SK-N-SH (cell line): ENCODE data around the gene ABL2. TPM values are rescaled to one million over a fixed set of nuclear protein-coding genes. Genes with fewer than 3 reads are reported as not detected.

Source experiments
- CTCF ChIA-PET: fragments of 300-600, 350-600 bp; formaldehyde crosslinking; extraction: SDS; loops from one replicate; lab custom pipeline; 2021; lab: Yijun Ruan, JAX
- POLR2A ChIA-PET: fragments of 350-600 bp; sonication (Branson Sonifier 250); formaldehyde crosslinking; extraction: SDS; loops from one replicate; lab custom pipeline; 2020; ENCODE audit warnings: antibody characterized with exemption, inconsistent platforms; lab: Yijun Ruan, JAX
- DNase-seq: peaks from one replicate; pipeline ENCODE4 v3.0.0; 2012
- H2AFZ ChIP-seq: fragments of 200-600 bp; sonication (generic); 2 replicates; pipeline ENCODE4 v1.8.1; 2016; ENCODE audit warnings: antibody characterized with exemption, mild to moderate bottlenecking, low read depth
- H3F3A ChIP-seq: fragments of 200-600 bp; sonication (generic); replicated peaks from 2 replicates; pipeline ENCODE3; 2016; ENCODE audit warnings: antibody characterized with exemption, mild to moderate bottlenecking; ENCODE audit not compliant: insufficient read depth
- H3K27ac ChIP-seq, 2 experiments: fragments of 200-500 bp in 1 of 2; fragments of 200-600 bp in 1 of 2; sonication (Bioruptor generic) in 1 of 2; sonication (generic), shearing (Covaris generic) in 1 of 2; 2 replicates each; pipeline versions ENCODE4 v1.5.1 to v1.6.1; 2014 to 2016; ENCODE audit warnings: low read depth in 2 of 2, inconsistent platforms in 1 of 2, low read length in 1 of 2, mild to moderate bottlenecking in 1 of 2, mixed read lengths in 1 of 2
- H3K27me3 ChIP-seq: fragments of 200-600 bp; sonication (generic), shearing (Covaris generic); 2 replicates; pipeline ENCODE4 v1.6.1; 2016; ENCODE audit warnings: mixed run types; ENCODE audit not compliant: insufficient read depth
- H3K36me3 ChIP-seq, 2 experiments: fragments of 200-500 bp in 1 of 2; fragments of 200-600 bp in 1 of 2; sonication (Bioruptor generic) in 1 of 2; sonication (generic) in 1 of 2; replicated peaks in 1 of 2; 2 replicates each; pipeline versions ENCODE3 to v1.5.1; 2014 to 2016; ENCODE audit warnings: low read length in 1 of 2, mild to moderate bottlenecking in 1 of 2; ENCODE audit not compliant: insufficient read depth in 2 of 2, control insufficient read depth in 1 of 2
- H3K4me1 ChIP-seq, 2 experiments: fragments of 200-500 bp in 1 of 2; fragments of 200-600 bp in 1 of 2; sonication (Bioruptor generic) in 1 of 2; sonication (generic), shearing (Covaris generic) in 1 of 2; 2 replicates each; pipeline versions ENCODE4 v1.5.1 to v1.6.1; 2014 to 2016; ENCODE audit warnings: low read depth in 1 of 2, low read length in 1 of 2, mixed run types in 1 of 2; ENCODE audit not compliant: insufficient read depth in 2 of 2, control insufficient read depth in 1 of 2
- H3K4me2 ChIP-seq: fragments of 200-600 bp; sonication (generic), shearing (Covaris generic); 2 replicates; pipeline ENCODE4 v1.6.1; 2017; ENCODE audit warnings: mixed run types
- H3K4me3 ChIP-seq, 2 experiments: fragments of 200-500 bp in 1 of 2; fragments of 200-600 bp in 1 of 2; sonication (Bioruptor generic) in 1 of 2; sonication (generic), shearing (Covaris generic) in 1 of 2; 2 replicates each; pipeline versions ENCODE4 v1.5.1 to v1.8.1; 2014 to 2016; ENCODE audit warnings: low read depth in 2 of 2, inconsistent platforms in 1 of 2, low read length in 1 of 2, mild to moderate bottlenecking in 1 of 2, mixed read lengths in 1 of 2, moderate library complexity in 1 of 2
- H3K79me2 ChIP-seq: fragments of 200-600 bp; sonication (generic); 2 replicates; pipeline ENCODE4 v1.8.1; 2017; ENCODE audit warnings: mild to moderate bottlenecking; ENCODE audit not compliant: insufficient read depth
- H3K9ac ChIP-seq: fragments of 200-600 bp; sonication (generic); 2 replicates; pipeline ENCODE4 v1.6.1; 2017; ENCODE audit warnings: mixed run types
- H3K9me2 ChIP-seq: fragments of 200-600 bp; sonication (generic); 2 replicates; pipeline ENCODE4 v1.6.1; 2017; ENCODE audit warnings: mixed run types
- H3K9me3 ChIP-seq: fragments of 200-600 bp; sonication (generic); 2 replicates; pipeline ENCODE4 v1.6.1; 2017; ENCODE audit warnings: mixed run types, mild to moderate bottlenecking, moderate library complexity
- H4K20me1 ChIP-seq: fragments of 200-600 bp; sonication (generic); 2 replicates; pipeline ENCODE4 v1.6.1; 2017; ENCODE audit warnings: mild to moderate bottlenecking, mixed run types; ENCODE audit not compliant: insufficient read depth
- ELF1 ChIP-seq: IDR thresholded peaks from 2 replicates; pipeline ENCODE4 v1.4.0; 2012
- EP300 ChIP-seq, 2 experiments: IDR thresholded peaks; 2 replicates each; pipeline versions ENCODE4 v1.4.0 to v1.6.1; 2012; ENCODE audit warnings: borderline replicate concordance in 1 of 2, low read depth in 1 of 2, low read length in 1 of 2
- FOSL2 ChIP-seq: IDR thresholded peaks from 2 replicates; pipeline ENCODE4 v1.4.0; 2012; ENCODE audit warnings: low read depth, mild to moderate bottlenecking, moderate library complexity, borderline replicate concordance
- FOXJ3 ChIP-seq: sonication (generic); formaldehyde crosslinking; IDR thresholded peaks from 2 replicates; pipeline ENCODE4 v1.5.1; 2020; ENCODE audit warnings: mild to moderate bottlenecking, missing genetic modification reagents
- FOXM1 ChIP-seq: IDR thresholded peaks from 2 replicates; pipeline ENCODE4 v1.4.0; 2012; ENCODE audit warnings: low read depth, mild to moderate bottlenecking
- GABPA ChIP-seq: IDR thresholded peaks from 2 replicates; pipeline ENCODE4 v1.4.0; 2012; ENCODE audit warnings: low read depth, mild to moderate bottlenecking
- GATA2 ChIP-seq: sonication (generic); formaldehyde crosslinking; IDR thresholded peaks from 2 replicates; pipeline ENCODE4 v1.5.0; 2020; ENCODE audit warnings: mild to moderate bottlenecking, missing genetic modification reagents
- MXI1 ChIP-seq: IDR thresholded peaks from 2 replicates; pipeline ENCODE4 v1.6.1; 2012; ENCODE audit warnings: mild to moderate bottlenecking, low read depth, low read length, improper control_type of control experiment
- NFIC ChIP-seq: IDR thresholded peaks from 2 replicates; pipeline ENCODE4 v1.4.0; 2012; ENCODE audit warnings: borderline replicate concordance
- POLR2AphosphoS5 ChIP-seq: IDR thresholded peaks from 2 replicates; pipeline ENCODE4 v1.6.1; 2012; ENCODE audit warnings: low read depth, low read length
- RFX5 ChIP-seq: IDR thresholded peaks from 2 replicates; pipeline ENCODE4 v1.6.1; 2012; ENCODE audit warnings: mild to moderate bottlenecking, improper control_type of control experiment, low read length
- RXRA ChIP-seq: IDR thresholded peaks from 2 replicates; pipeline ENCODE4 v1.4.0; 2012; ENCODE audit warnings: low read depth, mild to moderate bottlenecking, borderline replicate concordance
- SIN3A ChIP-seq: IDR thresholded peaks from 2 replicates; pipeline ENCODE4 v1.6.1; 2012; ENCODE audit warnings: low read depth, mild to moderate bottlenecking, low read length, moderate library complexity, borderline replicate concordance
- TAF1 ChIP-seq: IDR thresholded peaks from 2 replicates; pipeline ENCODE4 v1.6.1; 2012; ENCODE audit warnings: low read depth, mild to moderate bottlenecking, low read length, moderate library complexity, borderline replicate concordance
- TCF12 ChIP-seq: IDR thresholded peaks from 2 replicates; pipeline ENCODE4 v1.4.0; 2012
- WGBS: methylation state at CpG from one replicate; pipeline ENCODE4 v1.1.6; 2017; ENCODE audit warnings: low lambda C conversion rate; 5-methylcytosine and 5-hydroxymethylcytosine counted together
- polyA plus RNA-seq, 3 experiments: library from polyadenylated mRNA; depleted of rRNA; stranded (reverse); fragments of >200 nt; gene quantifications; 2 replicates each; pipeline ENCODE4 v1.2.3, GENCODE V29; 2012
- TF ChIP-seq, protein P1 (sequence below): IDR thresholded peaks from 2 replicates; pipeline ENCODE4 v1.6.1; 2012; ENCODE audit warnings: mild to moderate bottlenecking, low read depth, low read length, moderate library complexity
- TF ChIP-seq, protein P2 (sequence below): IDR thresholded peaks from 2 replicates; pipeline ENCODE4 v1.4.0; 2012; ENCODE audit warnings: low read depth
- TF ChIP-seq, protein P3 (sequence below): IDR thresholded peaks from 2 replicates; pipeline ENCODE4 v1.4.0; 2012; ENCODE audit warnings: low read depth, borderline replicate concordance
- TF ChIP-seq, protein P4 (sequence below): fragments of 150-350 bp; IDR thresholded peaks from 2 replicates; pipeline ENCODE4 v1.6.1; 2016; ENCODE audit warnings: mild to moderate bottlenecking, low read depth, low read length

ABL2 gene
- polyA plus RNA-seq, 1 of the 3 experiments (the other 2 are of a cell fraction) = 7.5 TPM

DNA sequence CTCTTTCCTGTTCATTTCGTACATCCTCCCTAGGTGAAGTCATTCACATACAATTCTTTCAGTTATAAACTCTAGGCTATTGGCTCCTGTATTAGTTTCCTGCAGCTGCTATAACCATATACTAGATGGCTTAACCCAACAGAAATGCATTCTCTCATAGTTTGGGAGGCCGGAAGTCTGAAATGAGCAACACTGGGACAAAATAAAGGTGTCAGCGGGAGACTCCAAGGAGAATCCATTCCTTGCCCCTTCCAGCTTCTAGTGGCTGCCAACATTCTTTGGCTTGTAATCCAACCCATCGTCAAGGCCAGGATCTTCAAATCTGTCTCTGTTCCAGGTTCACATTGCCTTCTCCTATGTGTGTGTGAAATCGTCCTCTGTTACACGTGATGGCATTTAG lies 76.3 kb downstream of the ABL2 start (continued):
- TF ChIP-seq GABPA = no peak
- TF ChIP-seq FOSL2 = no peak
- TF ChIP-seq FOXJ3 (CRISPR knock-in tag) = no peak
- TF ChIP-seq TAF1 = no peak
- TF ChIP-seq NFIC = no peak
- TF ChIP-seq, protein P1, sequence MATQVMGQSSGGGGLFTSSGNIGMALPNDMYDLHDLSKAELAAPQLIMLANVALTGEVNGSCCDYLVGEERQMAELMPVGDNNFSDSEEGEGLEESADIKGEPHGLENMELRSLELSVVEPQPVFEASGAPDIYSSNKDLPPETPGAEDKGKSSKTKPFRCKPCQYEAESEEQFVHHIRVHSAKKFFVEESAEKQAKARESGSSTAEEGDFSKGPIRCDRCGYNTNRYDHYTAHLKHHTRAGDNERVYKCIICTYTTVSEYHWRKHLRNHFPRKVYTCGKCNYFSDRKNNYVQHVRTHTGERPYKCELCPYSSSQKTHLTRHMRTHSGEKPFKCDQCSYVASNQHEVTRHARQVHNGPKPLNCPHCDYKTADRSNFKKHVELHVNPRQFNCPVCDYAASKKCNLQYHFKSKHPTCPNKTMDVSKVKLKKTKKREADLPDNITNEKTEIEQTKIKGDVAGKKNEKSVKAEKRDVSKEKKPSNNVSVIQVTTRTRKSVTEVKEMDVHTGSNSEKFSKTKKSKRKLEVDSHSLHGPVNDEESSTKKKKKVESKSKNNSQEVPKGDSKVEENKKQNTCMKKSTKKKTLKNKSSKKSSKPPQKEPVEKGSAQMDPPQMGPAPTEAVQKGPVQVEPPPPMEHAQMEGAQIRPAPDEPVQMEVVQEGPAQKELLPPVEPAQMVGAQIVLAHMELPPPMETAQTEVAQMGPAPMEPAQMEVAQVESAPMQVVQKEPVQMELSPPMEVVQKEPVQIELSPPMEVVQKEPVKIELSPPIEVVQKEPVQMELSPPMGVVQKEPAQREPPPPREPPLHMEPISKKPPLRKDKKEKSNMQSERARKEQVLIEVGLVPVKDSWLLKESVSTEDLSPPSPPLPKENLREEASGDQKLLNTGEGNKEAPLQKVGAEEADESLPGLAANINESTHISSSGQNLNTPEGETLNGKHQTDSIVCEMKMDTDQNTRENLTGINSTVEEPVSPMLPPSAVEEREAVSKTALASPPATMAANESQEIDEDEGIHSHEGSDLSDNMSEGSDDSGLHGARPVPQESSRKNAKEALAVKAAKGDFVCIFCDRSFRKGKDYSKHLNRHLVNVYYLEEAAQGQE = no peak
- TF ChIP-seq GATA2 (CRISPR knock-in tag) = no peak
- TF ChIP-seq FOXM1 = no peak
- TF ChIP-seq RFX5 = no peak
- TF ChIP-seq RXRA = no peak

DNA sequence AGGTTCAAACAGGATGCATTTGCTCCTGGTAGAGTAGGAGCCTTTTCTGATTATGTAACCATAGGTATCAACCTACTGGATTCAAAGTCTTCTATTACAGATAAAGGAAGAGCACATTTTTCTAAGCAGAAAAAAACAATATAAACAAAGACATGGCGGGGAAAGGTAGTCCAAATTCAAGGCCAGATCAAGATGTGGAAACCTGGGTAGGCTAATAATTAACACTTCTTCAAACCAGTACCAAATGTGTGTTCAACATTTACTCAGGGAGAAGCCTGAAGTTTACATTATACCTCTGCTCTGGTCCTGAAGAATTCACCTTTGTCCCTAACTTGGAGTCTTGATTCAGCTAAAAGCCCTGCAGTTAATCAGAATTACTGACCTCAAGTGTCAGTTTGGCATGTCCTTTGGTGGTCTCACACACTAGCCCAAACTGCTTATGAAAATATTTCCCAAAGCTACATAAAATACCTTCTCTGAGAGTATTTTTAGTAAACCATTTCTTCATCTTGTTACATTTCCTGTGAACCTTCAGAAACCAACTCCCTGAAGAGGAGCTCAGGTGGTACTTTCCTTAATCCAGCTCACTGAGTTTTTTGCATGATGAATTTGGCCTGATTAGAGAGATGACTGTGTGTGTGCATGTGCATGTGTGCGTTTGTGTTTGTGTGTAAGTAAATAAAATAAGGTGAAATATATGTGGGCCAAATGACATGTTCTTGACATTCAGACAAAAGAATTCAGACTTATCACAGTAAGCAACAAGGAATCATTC lies 77.4 kb downstream of the ABL2 start:
- ChIA-PET CTCF (interaction anchor here (1.2 kb wide), 1 partner anchor 31 kb away, joined by 3 read pairs; no protein-coding TSS in a partner anchor), POLR2A (no interaction called here)
- H3K79me2 ChIP-seq = peaks cover 74% of the 10 kb centered on the region; the same call in 1 of the 2 replicates
- no peak overlapping the region for H3K4me2 ChIP-seq
- no peaks in the 10 kb centered on the region for H3K27me3 ChIP-seq
- H3K9ac ChIP-seq = no peak overlapping the region
- no peak for TF ChIP-seq SIN3A
- no peak for DNase-seq
- no peaks in the 10 kb centered on the region for H3K9me3 ChIP-seq
- no peaks in the 10 kb centered on the region for H3K9me2 ChIP-seq
- no peaks in the 10 kb centered on the region; the same call in 1 of the 2 replicates for H4K20me1 ChIP-seq
- WGBS = 83% methylated on average over 2 of the region's 2 CpGs
- 0 out of 4 replicates have a peak overlapping the region, but pooled peaks of 1 of the 2 experiments have one; percentile 1 for H3K27ac ChIP-seq
- H3K36me3 ChIP-seq = peaks cover 0 to 21% of the 10 kb centered on the region in 2 experiments
- H3K4me1 ChIP-seq = peaks cover 0 to 3% of the 10 kb centered on the region in 2 experiments; a peak in 1 of 4 replicates
- peaks cover 6% of the 10 kb centered on the region for H3F3A ChIP-seq
- H2AFZ ChIP-seq = no peak overlapping the region
- H3K4me3 ChIP-seq = no peak overlapping the region

DNA sequence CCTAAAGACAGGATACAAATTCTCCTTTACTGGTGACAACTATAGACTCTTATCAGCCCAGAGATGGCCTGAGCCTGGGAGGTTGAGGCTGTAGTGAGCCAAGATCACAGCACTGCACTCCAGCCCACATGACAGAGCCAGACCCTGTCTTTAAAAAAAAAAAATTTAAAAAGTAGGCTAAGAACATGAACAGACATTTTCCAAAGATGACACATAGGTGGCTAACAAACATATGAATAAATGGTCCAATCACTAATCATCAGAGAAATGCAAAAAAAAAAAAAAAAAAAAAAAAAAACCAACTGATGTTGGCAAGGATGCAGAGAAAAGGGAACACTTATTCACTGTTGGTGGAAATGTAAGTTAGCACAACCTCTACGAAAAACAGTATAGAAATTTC lies 82.6 kb downstream of the ABL2 start:
- H3K9me3 ChIP-seq = no peaks in the 10 kb centered on the region
- peaks cover 0 to 17% of the 10 kb centered on the region in 2 experiments for H3K36me3 ChIP-seq
- H3K4me1 ChIP-seq = peaks cover 2 to 26% of the 10 kb centered on the region in 2 experiments; a peak in 2 of 4 replicates
- ChIA-PET CTCF (interaction anchor here (1.3 kb wide), 1 partner anchor 9 kb away, joined by 3 read pairs; no protein-coding TSS in a partner anchor), POLR2A (no interaction called here)
- H3F3A ChIP-seq = peaks cover 41% of the 10 kb centered on the region
- 61% methylated on average over 1 of the region's 1 CpG for WGBS
- H3K4me2 ChIP-seq = no peak overlapping the region
- peaks cover 61% of the 10 kb centered on the region for H3K79me2 ChIP-seq
- H3K4me3 ChIP-seq = no peak overlapping the region
- peak overlapping the region; percentile 12; the same call in 1 of the 2 replicates for H3K9ac ChIP-seq
- peak overlapping the region in 1 of 2 experiments; percentile 72; a peak in 2 of 4 replicates for H3K27ac ChIP-seq
- DNase-seq = no peak
- H3K27me3 ChIP-seq = no peaks in the 10 kb centered on the region
- H2AFZ ChIP-seq = no peak overlapping the region
- no peaks in the 10 kb centered on the region for H3K9me2 ChIP-seq
- no peaks in the 10 kb centered on the region for H4K20me1 ChIP-seq
- TF ChIP-seq ELF1 (no peak), FOSL2 (peak; percentile 12; the same call in 1 of the 2 replicates), EP300 (IDR thresholded peaks at IDR 0.05; ENCODE audit: borderline replicate concordance in 1 of 2, low read depth in 1 of 2, low read length in 1 of 2) (no peak), POLR2AphosphoS5 (no peak), TCF12 (0 out of 2 replicates have a peak, but pooled peaks have one; percentile 30), MXI1 (no peak)
- TF ChIP-seq, protein P2, sequence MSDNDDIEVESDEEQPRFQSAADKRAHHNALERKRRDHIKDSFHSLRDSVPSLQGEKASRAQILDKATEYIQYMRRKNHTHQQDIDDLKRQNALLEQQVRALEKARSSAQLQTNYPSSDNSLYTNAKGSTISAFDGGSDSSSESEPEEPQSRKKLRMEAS = no peak
- TF ChIP-seq, protein P3, sequence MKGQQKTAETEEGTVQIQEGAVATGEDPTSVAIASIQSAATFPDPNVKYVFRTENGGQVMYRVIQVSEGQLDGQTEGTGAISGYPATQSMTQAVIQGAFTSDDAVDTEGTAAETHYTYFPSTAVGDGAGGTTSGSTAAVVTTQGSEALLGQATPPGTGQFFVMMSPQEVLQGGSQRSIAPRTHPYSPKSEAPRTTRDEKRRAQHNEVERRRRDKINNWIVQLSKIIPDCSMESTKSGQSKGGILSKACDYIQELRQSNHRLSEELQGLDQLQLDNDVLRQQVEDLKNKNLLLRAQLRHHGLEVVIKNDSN = 0 out of 2 replicates have a peak, but pooled peaks have one; percentile 9
- TF ChIP-seq, protein P4, sequence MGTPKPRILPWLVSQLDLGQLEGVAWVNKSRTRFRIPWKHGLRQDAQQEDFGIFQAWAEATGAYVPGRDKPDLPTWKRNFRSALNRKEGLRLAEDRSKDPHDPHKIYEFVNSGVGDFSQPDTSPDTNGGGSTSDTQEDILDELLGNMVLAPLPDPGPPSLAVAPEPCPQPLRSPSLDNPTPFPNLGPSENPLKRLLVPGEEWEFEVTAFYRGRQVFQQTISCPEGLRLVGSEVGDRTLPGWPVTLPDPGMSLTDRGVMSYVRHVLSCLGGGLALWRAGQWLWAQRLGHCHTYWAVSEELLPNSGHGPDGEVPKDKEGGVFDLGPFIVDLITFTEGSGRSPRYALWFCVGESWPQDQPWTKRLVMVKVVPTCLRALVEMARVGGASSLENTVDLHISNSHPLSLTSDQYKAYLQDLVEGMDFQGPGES = no peak
